H1 (cell line): ENCODE data around the gene FUBP3. TPM values are rescaled to one million over a fixed set of nuclear protein-coding genes. Genes with fewer than 3 reads are reported as not detected.

ENCODE experiments used
- CTCF ChIA-PET: fragments of 300-600 bp; sonication (Branson Sonifier 250); formaldehyde crosslinking; loops from one replicate; lab custom pipeline; 2021; ENCODE audit not compliant: partially characterized antibody; lab: Charles Lee
- POLR2A ChIA-PET: fragments of 300-600 bp; sonication (Branson Sonifier 250); formaldehyde crosslinking; loops from one replicate; lab custom pipeline; 2021; ENCODE audit warnings: inconsistent platforms; ENCODE audit not compliant: partially characterized antibody; lab: Charles Lee
- DNase-seq, 2 experiments: peaks; one replicate each; pipeline versions ENCODE4 v3.0.0 to v3.0.0-alpha.2; 2010 to 2022; ENCODE audit warnings: low spot score in 2 of 2, low read depth in 1 of 2, mixed read lengths in 1 of 2
- FAIRE-seq: peaks from 2 replicates; lab custom pipeline; 2011; peaks lifted over from hg19 to GRCh38; lab: Jason Lieb, UNC
- H2AFZ ChIP-seq: 2 replicates; pipeline ENCODE4 v1.8.1; 2012; ENCODE audit warnings: low read length, inconsistent platforms
- H2AK5ac ChIP-seq: 2 replicates; pipeline ENCODE4 v1.6.1; 2013; ENCODE audit warnings: low read depth, low read length
- H2BK120ac ChIP-seq: replicated peaks from 2 replicates; pipeline ENCODE3; 2013; ENCODE audit warnings: low read depth, low read length, inconsistent platforms
- H2BK12ac ChIP-seq: 2 replicates; pipeline ENCODE4 v1.6.1; 2013; ENCODE audit warnings: low read depth, low read length
- H2BK15ac ChIP-seq: 2 replicates; pipeline ENCODE4 v1.6.1; 2013; ENCODE audit warnings: low read length
- H2BK20ac ChIP-seq: 2 replicates; pipeline ENCODE4 v1.6.1; 2013; ENCODE audit warnings: low read length
- H2BK5ac ChIP-seq: 2 replicates; pipeline ENCODE4 v1.6.1; 2013; ENCODE audit warnings: low read depth, low read length
- H3K14ac ChIP-seq: 2 replicates; pipeline ENCODE4 v1.6.1; 2013; ENCODE audit warnings: inconsistent platforms; ENCODE audit not compliant: insufficient read length
- H3K18ac ChIP-seq: 2 replicates; pipeline ENCODE4 v1.6.1; 2013; ENCODE audit warnings: low read length; ENCODE audit errors: extremely low read depth
- H3K23ac ChIP-seq: 2 replicates; pipeline ENCODE4 v1.6.1; 2013; ENCODE audit warnings: inconsistent platforms; ENCODE audit not compliant: insufficient read length
- H3K23me2 ChIP-seq: 2 replicates; pipeline ENCODE4 v1.6.1; 2013; ENCODE audit warnings: low read depth, low read length
- H3K27ac ChIP-seq: 2 replicates; pipeline ENCODE4 v1.6.1; 2011; ENCODE audit warnings: low read depth, low read length, inconsistent platforms
- H3K27me3 ChIP-seq, 4 experiments: replicated peaks in 1 of 4; 1 replicate in 1 of 4; 2 replicates in 3 of 4; pipeline versions ENCODE4 v1.6.1 to v1.8.1; 2011 to 2013; ENCODE audit warnings: low read length in 3 of 4, mild to moderate bottlenecking in 3 of 4, inconsistent platforms in 2 of 4, mixed read lengths in 2 of 4, moderate library complexity in 1 of 4; ENCODE audit not compliant: control insufficient read depth in 3 of 4, insufficient read depth in 3 of 4; ENCODE audit errors: extremely low read depth in 1 of 4
- H3K36me3 ChIP-seq, 4 experiments: 2 replicates each; pipeline versions ENCODE4 v1.6.1 to v1.8.1; 2011 to 2013; ENCODE audit warnings: mild to moderate bottlenecking in 4 of 4, low read length in 3 of 4, moderate library complexity in 2 of 4, control low read depth in 1 of 4, inconsistent platforms in 1 of 4; ENCODE audit not compliant: insufficient read depth in 4 of 4, control insufficient read depth in 2 of 4
- H3K4ac ChIP-seq: replicated peaks from 2 replicates; pipeline ENCODE3; 2013; ENCODE audit warnings: low read length, low read depth, mixed read lengths, inconsistent platforms; ENCODE audit not compliant: insufficient read length
- H3K4me1 ChIP-seq, 4 experiments: replicated peaks in 1 of 4; 1 replicate in 1 of 4; 2 replicates in 3 of 4; pipeline versions ENCODE4 v1.6.1 to v1.8.1; 2011 to 2013; ENCODE audit warnings: low read length in 3 of 4, inconsistent platforms in 2 of 4, mixed read lengths in 1 of 4; ENCODE audit not compliant: insufficient read depth in 4 of 4, control insufficient read depth in 3 of 4
- H3K4me2 ChIP-seq, 2 experiments: 2 replicates each; pipeline versions ENCODE4 v1.6.1 to v1.8.1; 2011 to 2013; ENCODE audit warnings: low read depth in 2 of 2, low read length in 2 of 2, control low read depth in 1 of 2, inconsistent platforms in 1 of 2, mild to moderate bottlenecking in 1 of 2; ENCODE audit not compliant: insufficient read depth in 1 of 2
- H3K4me3 ChIP-seq, 4 experiments: fragments of 200-600, 300-600 bp in 1 of 4; sonication (generic), shearing (Covaris generic), sonication (Bioruptor Twin) in 1 of 4; 2 replicates each; pipeline versions ENCODE4 v1.5.1 to v1.8.1; 2011 to 2016; ENCODE audit warnings: low read length in 4 of 4, low read depth in 3 of 4, control low read depth in 2 of 4, inconsistent platforms in 2 of 4, mild to moderate bottlenecking in 2 of 4, mixed read lengths in 1 of 4, moderate library complexity in 1 of 4; ENCODE audit not compliant: insufficient read depth in 2 of 4; ENCODE audit errors: extremely low read depth in 1 of 4
- H3K56ac ChIP-seq: replicated peaks from 2 replicates; pipeline ENCODE3; 2013; ENCODE audit warnings: low read depth, mild to moderate bottlenecking, mixed read lengths, low read length, inconsistent platforms; ENCODE audit not compliant: insufficient read length
- H3K79me1 ChIP-seq: 2 replicates; pipeline ENCODE4 v1.6.1; 2013; ENCODE audit warnings: low read depth, low read length, control low read depth
- H3K79me2 ChIP-seq, 2 experiments: 2 replicates each; pipeline versions ENCODE4 v1.6.1 to v1.8.1; 2012 to 2013; ENCODE audit warnings: low read length in 2 of 2, mild to moderate bottlenecking in 2 of 2, inconsistent platforms in 1 of 2; ENCODE audit not compliant: insufficient read depth in 2 of 2, control insufficient read depth in 1 of 2
- H3K9ac ChIP-seq, 4 experiments: replicated peaks in 1 of 4; 1 replicate in 1 of 4; 2 replicates in 3 of 4; pipeline versions ENCODE4 v1.6.1 to v1.8.1; 2011 to 2013; ENCODE audit warnings: low read depth in 3 of 4, low read length in 3 of 4, control low read depth in 2 of 4, mild to moderate bottlenecking in 2 of 4, moderate library complexity in 2 of 4, inconsistent platforms in 1 of 4; ENCODE audit errors: extremely low read depth in 1 of 4
- H3K9me3 ChIP-seq, 2 experiments: 2 replicates each; pipeline versions ENCODE4 v1.6.1 to v1.8.1; 2012 to 2013; ENCODE audit warnings: mild to moderate bottlenecking in 2 of 2, moderate library complexity in 2 of 2, control low read depth in 1 of 2, inconsistent platforms in 1 of 2, low read depth in 1 of 2, low read length in 1 of 2, mixed read lengths in 1 of 2; ENCODE audit not compliant: insufficient read depth in 2 of 2
- H4K20me1 ChIP-seq, 2 experiments: replicated peaks in 1 of 2; 2 replicates each; pipeline versions ENCODE3 to v1.8.1; 2011 to 2013; ENCODE audit warnings: inconsistent platforms in 2 of 2, low read length in 2 of 2, mild to moderate bottlenecking in 1 of 2; ENCODE audit not compliant: insufficient read depth in 2 of 2, control insufficient read depth in 1 of 2
- H4K5ac ChIP-seq: 2 replicates; pipeline ENCODE4 v1.6.1; 2013; ENCODE audit warnings: low read length, low read depth, mixed read lengths, inconsistent platforms; ENCODE audit not compliant: insufficient read length
- H4K8ac ChIP-seq: 2 replicates; pipeline ENCODE4 v1.8.0; 2013; ENCODE audit warnings: mild to moderate bottlenecking, moderate library complexity, low read length, inconsistent platforms; ENCODE audit not compliant: insufficient read depth; ENCODE audit errors: extremely low read depth
- H4K91ac ChIP-seq: replicated peaks from 2 replicates; pipeline ENCODE3; 2013; ENCODE audit warnings: low read length, mixed read lengths, inconsistent platforms; ENCODE audit not compliant: insufficient read length
- CEBPB ChIP-seq: IDR thresholded peaks from 2 replicates; pipeline ENCODE4 v1.6.1; 2012; ENCODE audit warnings: low read depth, low read length
- EZH2 ChIP-seq: fragments of 200-600 bp; sonication (generic); IDR thresholded peaks from 2 replicates; pipeline ENCODE4 v1.7.1; 2012; ENCODE audit warnings: low read depth, mild to moderate bottlenecking, moderate library complexity, low read length, inconsistent platforms; ENCODE audit not compliant: severe bottlenecking
- SIN3A ChIP-seq, 2 experiments: IDR thresholded peaks in 1 of 2; conservative IDR thresholded peaks in 1 of 2; 2 replicates each; pipeline ENCODE4 v1.6.1; 2011 to 2012; ENCODE audit warnings: low read length in 2 of 2, improper control_type of control experiment in 1 of 2, low read depth in 1 of 2, mild to moderate bottlenecking in 1 of 2
- SUZ12 ChIP-seq: fragments of 200-600 bp; sonication (generic); IDR thresholded peaks from 2 replicates; pipeline ENCODE4 v1.6.1; 2012; ENCODE audit warnings: mild to moderate bottlenecking, inconsistent platforms, low read length, moderate library complexity, mixed read lengths
- WGBS, 2 experiments: shearing (Covaris generic) in 1 of 2; methylation state at CpG; one replicate each; pipeline versions ENCODE4 v1.1.6 to v1.1.7; 2013 to 2015; ENCODE audit warnings: low lambda C conversion rate in 2 of 2, mixed read lengths in 2 of 2, inconsistent platforms in 1 of 2, low coverage in 1 of 2, missing lambda C conversion rate in 1 of 2; ENCODE audit not compliant: insufficient replicate concordance in 2 of 2, insufficient coverage in 1 of 2, insufficient read length in 1 of 2; ENCODE audit errors: extremely low coverage in 1 of 2, missing lambda C conversion rate in 1 of 2; 5-methylcytosine and 5-hydroxymethylcytosine counted together
- polyA plus RNA-seq, 7 experiments: library from polyadenylated mRNA; depleted of rRNA in 3 of 7; stranded (reverse) in 5 of 7; unstranded in 2 of 7; fragments of >200 nt in 5 of 7; fragments of 200-250 nt in 2 of 7; gene quantifications; 1 replicate in 5 of 7; 2 replicates in 1 of 7; 4 replicates in 1 of 7; pipeline versions ENCODE4 v1.2.1 to v1.2.3, GENCODE V29; 2011 to 2013; ENCODE audit warnings: missing spikeins in 2 of 7, mixed read lengths in 2 of 7
- total RNA-seq: library from RNA; stranded (reverse); fragmentation: NEBNext Ultra II Directional; extraction: Animal tissue kit (Norgen Biotek cat#: 25700); gene quantifications from 2 replicates; pipeline ENCODE4 v1.2.1, GENCODE V29; 2021

Gene FUBP3
- total and polyA plus RNA-seq, 2 of the 8 experiments (the other 6 are each of a cell fraction or from before 2014, with no cell fraction given) = 23.7 to 76.4 TPM

GRCh38 chr9:130681769-130682420 lies 102.5 kb downstream of the FUBP3 start:
- FAIRE-seq = no peak
- Histone ChIP-seq H3K56ac (no peak overlapping the region), H2BK12ac (no peak overlapping the region; the same call in 1 of the 2 replicates), H2BK15ac (no peak overlapping the region), H4K20me1 (peaks cover 0 to 3% of the 10 kb centered on the region in 2 experiments), H3K4me3 (peak overlapping the region; percentile 55 to 68 (median 61)), H2AK5ac (no peak overlapping the region), H2AFZ (no peak overlapping the region; the same call in 1 of the 2 replicates), H3K4ac (peak overlapping the region; percentile 53), H3K9ac (no peak overlapping the region; a peak in 1 of 7 replicates), H3K23me2 (peaks cover 14% of the 10 kb centered on the region; the same call in 1 of the 2 replicates), H3K9me3 (peaks cover 0 to 4% of the 10 kb centered on the region in 2 experiments; a peak in 2 of 4 replicates), H2BK120ac (no peak overlapping the region), H3K14ac (no peak overlapping the region), H3K27me3 (peaks cover 15 to 39% (median 30%) of the 10 kb centered on the region in 4 experiments), H4K91ac (peak overlapping the region; percentile 74), H3K79me2 (no peaks in the 10 kb centered on the region), H3K36me3 (no peaks in the 10 kb centered on the region), H3K23ac (no peak overlapping the region), H3K27ac (no peak overlapping the region), H3K4me2 (peak overlapping the region; percentile 58 to 84), H2BK5ac (no peak overlapping the region), H4K5ac (no peak overlapping the region), H3K79me1 (no peaks in the 10 kb centered on the region), H4K8ac (no peak overlapping the region; the same call in 1 of the 2 replicates), H2BK20ac (no peak overlapping the region), H3K18ac (no peak overlapping the region; the same call in 1 of the 2 replicates), H3K4me1 (peaks cover 0 to 4% (median under 1%) of the 10 kb centered on the region in 4 experiments; a peak in 2 of 7 replicates)
- CTCF ChIA-PET = interaction anchor here (0.6 to 8.3 kb wide), 43 partner anchors 9 to 270 kb away, joined by 3 to 89 read pairs (median 4); partner anchors contain the start of genes EXOSC2 and PRDM12
- POLR2A ChIA-PET = interaction anchor here (0.8 to 3.1 kb wide), 8 partner anchors 9 to 291 kb away, joined by 3 to 11 read pairs (median 4); partner anchors contain the start of gene EXOSC2
- peak; percentile 57; the same call in 1 of the 2 replicates for TF ChIP-seq SUZ12
- no peak for TF ChIP-seq SIN3A (conservative IDR thresholded peaks at IDR 0.05 in 1 of 2, IDR thresholded peaks at IDR 0.05 in 1 of 2; ENCODE audit: low read depth in 1 of 2, low read length in 2 of 2)
- peak; percentile 82 for TF ChIP-seq CEBPB
- TF ChIP-seq EZH2 = peak; percentile 75
- WGBS, 2 experiments = 3% methylated on average over 41 of the region's 45 CpGs; no CpG with 5 or more reads in 1 of the 2 experiments
- DNase-seq = peak in 1 of 2 experiments; percentile 77
